HepG2 (cell line): ENCODE results near the gene BCL2L1. TPM values are rescaled to one million over a fixed set of nuclear protein-coding genes. Genes with fewer than 3 reads are reported as not detected.

Source experiments
- CEBPZ ChIP-seq: IDR thresholded peaks from 2 replicates; pipeline ENCODE4 v1.6.1; 2012; ENCODE audit warnings: low read length, improper control_type of control experiment
- E2F2 ChIP-seq: sonication (generic); formaldehyde crosslinking; IDR thresholded peaks from 2 replicates; pipeline ENCODE4 v1.4.0; 2020; ENCODE audit warnings: missing genetic modification reagents, borderline replicate concordance
- HDAC1 ChIP-seq: sonication (generic); formaldehyde crosslinking; IDR thresholded peaks from 2 replicates; pipeline ENCODE4 v1.5.1; 2020; ENCODE audit warnings: mild to moderate bottlenecking, missing genetic modification reagents
- SMARCC2 ChIP-seq: fragments of 450-650 bp; IDR thresholded peaks from 2 replicates; pipeline ENCODE4 v1.6.1; 2017; ENCODE audit warnings: antibody characterized with exemption, mild to moderate bottlenecking
- ZHX2 ChIP-seq, 2 experiments: sonication (generic) in 1 of 2; formaldehyde crosslinking in 1 of 2; IDR thresholded peaks; 2 replicates each; pipeline versions ENCODE4 v1.6.1 to v1.9.0; 2014 to 2022; ENCODE audit warnings: antibody characterized with exemption in 1 of 2, borderline replicate concordance in 1 of 2, inconsistent platforms in 1 of 2, low read depth in 1 of 2, missing genetic modification reagents in 1 of 2
- polyA plus RNA-seq, 8 experiments: library from polyadenylated mRNA; depleted of rRNA in 3 of 8; stranded (reverse) in 7 of 8; unstranded in 1 of 8; fragments of >200 nt; fragmentation: Illumina TruSeq in 4 of 8; extraction: Trizol in 4 of 8; gene quantifications; 2 replicates each; pipeline versions ENCODE4 v1.2.1 to v1.2.3, GENCODE V29; 2011 to 2016; ENCODE audit warnings: low read depth in 4 of 8, missing spikeins in 1 of 8, mixed read lengths in 1 of 8; ENCODE audit not compliant: insufficient read depth in 1 of 8
- total RNA-seq, 5 experiments: library from RNA; depleted of rRNA; stranded (reverse); fragments of >200 nt; fragmentation: Illumina TruSeq; extraction: Trizol; gene quantifications; 2 replicates each; pipeline ENCODE4 v1.2.3, GENCODE V29; 2016; ENCODE audit warnings: low read depth in 1 of 5
- TF ChIP-seq, protein P1 (sequence below): sonication (generic); formaldehyde crosslinking; IDR thresholded peaks from 2 replicates; pipeline ENCODE4 v1.8.0; 2022; ENCODE audit warnings: missing genetic modification reagents, low read depth, mild to moderate bottlenecking, borderline replicate concordance
- TF ChIP-seq, protein P2 (sequence below): sonication (generic); formaldehyde crosslinking; IDR thresholded peaks from 2 replicates; pipeline ENCODE4 v1.8.0; 2022; ENCODE audit warnings: missing genetic modification reagents, mild to moderate bottlenecking, moderate library complexity, borderline replicate concordance

Gene BCL2L1
- total and polyA plus RNA-seq, 2 of the 13 experiments (the other 11 are each of a cell fraction or from before 2014, with no cell fraction given): 164 to 258 TPM

DNA sequence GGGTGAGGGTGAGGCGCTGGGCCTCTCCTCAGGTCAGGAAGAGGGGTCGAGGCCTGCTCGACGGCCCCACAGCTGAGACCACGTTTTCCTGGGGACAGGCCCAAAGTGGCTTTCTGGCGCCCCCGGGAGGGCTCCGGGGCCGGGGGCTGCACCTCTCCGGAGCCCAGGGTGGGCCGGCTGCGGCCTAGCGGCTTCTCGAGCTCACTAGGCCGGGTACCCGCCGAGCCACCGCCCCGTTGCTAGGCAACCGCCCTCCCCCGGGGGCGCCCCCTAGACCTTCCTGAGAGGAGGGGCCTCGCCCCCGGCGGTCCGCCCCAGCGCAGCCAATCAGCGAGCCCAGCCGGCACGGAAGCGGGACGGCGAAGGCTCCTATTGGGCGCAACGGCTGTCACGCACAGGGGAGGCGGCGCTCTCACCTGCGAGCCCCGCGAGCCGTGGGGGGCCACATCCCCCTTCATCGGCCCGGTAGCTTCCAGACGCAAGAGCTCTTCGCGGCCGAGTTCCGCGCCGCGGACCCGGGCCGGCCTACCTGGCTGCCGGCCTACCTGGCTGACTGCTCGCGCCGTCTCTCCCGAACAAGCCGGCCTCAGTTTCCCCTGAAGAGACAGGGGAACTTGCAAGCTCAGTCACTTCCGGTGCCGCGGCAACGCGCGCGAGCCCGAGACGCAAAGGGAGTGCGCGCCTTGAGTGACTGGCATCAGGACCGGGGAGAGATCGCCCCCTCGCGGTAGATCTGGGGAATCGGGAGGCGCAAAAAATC lies 831 bp upstream of the BCL2L1 start (continued):
- TF ChIP-seq CEBPZ (no peak), ZHX2 (IDR thresholded peaks at IDR 0.05; ENCODE audit: low read depth) (peak; percentile 41; the same call in 1 of the 2 replicates), ZHX2 (CRISPR knock-in tag; IDR thresholded peaks at IDR 0.05; ENCODE audit: borderline replicate concordance) (peak; percentile 87; the same call in 1 of the 2 replicates), E2F2 (no peak), HDAC1 (CRISPR knock-in tag) (peak; percentile 91), SMARCC2 (no peak)
- TF ChIP-seq, protein P1, sequence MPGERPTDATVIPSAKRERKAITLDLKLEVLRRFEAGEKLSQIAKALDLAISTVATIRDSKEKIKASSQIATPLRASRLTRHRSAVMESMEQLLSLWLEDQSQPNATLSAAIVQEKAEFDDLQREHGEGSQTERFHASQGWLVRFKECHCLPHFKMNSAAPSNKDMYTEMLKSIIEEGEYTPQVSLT: no peak
- TF ChIP-seq, protein P2, sequence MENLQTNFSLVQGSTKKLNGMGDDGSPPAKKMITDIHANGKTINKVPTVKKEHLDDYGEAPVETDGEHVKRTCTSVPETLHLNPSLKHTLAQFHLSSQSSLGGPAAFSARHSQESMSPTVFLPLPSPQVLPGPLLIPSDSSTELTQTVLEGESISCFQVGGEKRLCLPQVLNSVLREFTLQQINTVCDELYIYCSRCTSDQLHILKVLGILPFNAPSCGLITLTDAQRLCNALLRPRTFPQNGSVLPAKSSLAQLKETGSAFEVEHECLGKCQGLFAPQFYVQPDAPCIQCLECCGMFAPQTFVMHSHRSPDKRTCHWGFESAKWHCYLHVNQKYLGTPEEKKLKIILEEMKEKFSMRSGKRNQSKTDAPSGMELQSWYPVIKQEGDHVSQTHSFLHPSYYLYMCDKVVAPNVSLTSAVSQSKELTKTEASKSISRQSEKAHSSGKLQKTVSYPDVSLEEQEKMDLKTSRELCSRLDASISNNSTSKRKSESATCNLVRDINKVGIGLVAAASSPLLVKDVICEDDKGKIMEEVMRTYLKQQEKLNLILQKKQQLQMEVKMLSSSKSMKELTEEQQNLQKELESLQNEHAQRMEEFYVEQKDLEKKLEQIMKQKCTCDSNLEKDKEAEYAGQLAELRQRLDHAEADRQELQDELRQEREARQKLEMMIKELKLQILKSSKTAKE: no peak
